K562 (cell line): Measurements from ENCODE around the gene SLC1A4. TPM values are rescaled to one million over a fixed set of nuclear protein-coding genes. Genes with fewer than 3 reads are reported as not detected.

Experiments used
- ATAC-seq: fragments of 200-7000 bp; cut with Tn5 transposase; 3 replicates; pipeline ENCODE4 v1.9.1; 2020; ENCODE audit warnings: moderate library complexity
- BruUV-seq: library from RNA; stranded (reverse); fragments of 400-500 nt; replicated peaks from 2 replicates; lab custom pipeline; 2021; lab: Mats Ljungman, UMichigan
- CTCF ChIA-PET: fragments of 300-600 bp; formaldehyde crosslinking; extraction: SDS; loops from one replicate; lab custom pipeline; 2021; ENCODE audit warnings: low intra/inter-chr PET ratio; lab: Yijun Ruan, JAX
- POLR2A ChIA-PET: fragments of 300-600, 350-650 bp; sonication (Branson Sonifier 250); formaldehyde crosslinking; extraction: SDS; loops from one replicate; lab custom pipeline; 2021; ENCODE audit warnings: antibody characterized with exemption, inconsistent platforms; lab: Yijun Ruan, JAX
- DNase-seq, 4 experiments: peaks; one replicate each; pipeline versions ENCODE4 v3.0.0 to v3.0.0-alpha.2; 2011 to 2018; ENCODE audit warnings: low spot score in 3 of 4, mixed read lengths in 3 of 4; ENCODE audit errors: extremely low read depth in 1 of 4
- FAIRE-seq: peaks from 2 replicates; lab custom pipeline; 2011; peaks lifted over from hg19 to GRCh38; lab: Jason Lieb, UNC
- H2AFZ ChIP-seq: 2 replicates; pipeline ENCODE4 v1.6.0; 2011; ENCODE audit warnings: low read depth, low read length, control low read depth, inconsistent platforms
- H3K27ac ChIP-seq: fragments of 200-600 bp; 3 replicates; pipeline ENCODE4 v1.8.0; 2011; ENCODE audit warnings: low read depth, mild to moderate bottlenecking, control low read depth, inconsistent platforms, low read length, moderate library complexity, mixed read lengths; ENCODE audit errors: extremely low read depth
- H3K27me3 ChIP-seq, 2 experiments: fragments of 300-600 bp in 1 of 2; 2 replicates in 1 of 2; 3 replicates in 1 of 2; pipeline versions ENCODE4 v1.6.0 to v1.8.0; 2011; ENCODE audit warnings: inconsistent platforms in 2 of 2, low read length in 2 of 2, mild to moderate bottlenecking in 1 of 2, mixed read lengths in 1 of 2, moderate library complexity in 1 of 2; ENCODE audit not compliant: control insufficient read depth in 2 of 2, insufficient read depth in 2 of 2
- H3K36me3 ChIP-seq: fragments of 300-600 bp; 3 replicates; pipeline ENCODE4 v1.8.0; 2011; ENCODE audit warnings: mild to moderate bottlenecking, low read length, inconsistent platforms; ENCODE audit not compliant: control insufficient read depth, insufficient read depth
- H3K4me1 ChIP-seq, 2 experiments: fragments of 200-600 bp in 1 of 2; replicated peaks in 1 of 2; 2 replicates in 1 of 2; 3 replicates in 1 of 2; pipeline versions ENCODE4 v1.5.1 to v1.8.0; 2011; ENCODE audit warnings: inconsistent platforms in 2 of 2, low read length in 2 of 2, mild to moderate bottlenecking in 1 of 2, mixed read lengths in 1 of 2, moderate library complexity in 1 of 2; ENCODE audit not compliant: control insufficient read depth in 2 of 2, insufficient read depth in 2 of 2
- H3K4me2 ChIP-seq: 2 replicates; pipeline ENCODE4 v1.6.1; 2011; ENCODE audit warnings: low read length, control low read depth, inconsistent platforms, mixed read lengths; ENCODE audit not compliant: insufficient read depth
- H3K4me3 ChIP-seq: fragments of 200-600 bp; sonication (generic), shearing (Covaris generic); 2 replicates; pipeline ENCODE4 v1.5.1; 2016; ENCODE audit warnings: control low read depth, inconsistent platforms
- H3K79me2 ChIP-seq: fragments of 200-600 bp; 3 replicates; pipeline ENCODE4 v1.8.0; 2011; ENCODE audit warnings: low read length, inconsistent platforms; ENCODE audit not compliant: control insufficient read depth, insufficient read depth
- H3K9ac ChIP-seq, 2 experiments: 2 replicates each; pipeline versions ENCODE4 v1.6.0 to v1.6.1; 2011; ENCODE audit warnings: low read depth in 2 of 2, low read length in 2 of 2, control low read depth in 1 of 2, inconsistent platforms in 1 of 2, mild to moderate bottlenecking in 1 of 2, mixed read lengths in 1 of 2; ENCODE audit not compliant: insufficient read depth in 1 of 2
- H3K9me1 ChIP-seq: one replicate; pipeline ENCODE4 v1.6.0; 2011; ENCODE audit warnings: inconsistent platforms, mild to moderate bottlenecking, low read length, moderate library complexity; ENCODE audit not compliant: control insufficient read depth, insufficient read depth
- H3K9me3 ChIP-seq: replicated peaks from 2 replicates; pipeline ENCODE4 v1.5.1; 2011; ENCODE audit warnings: low read depth, low read length, inconsistent platforms; ENCODE audit not compliant: control insufficient read depth, insufficient read depth
- H4K20me1 ChIP-seq: replicated peaks from 2 replicates; pipeline ENCODE4 v1.6.1; 2011; ENCODE audit warnings: low read length, inconsistent platforms, mixed read lengths; ENCODE audit not compliant: control insufficient read depth, insufficient read depth
- CTCF ChIP-seq, 3 experiments: IDR thresholded peaks in 2 of 3; conservative IDR thresholded peaks in 1 of 3; 2 replicates each; pipeline ENCODE4 v1.5.1; 2011 to 2012; ENCODE audit warnings: low read length in 3 of 3, mild to moderate bottlenecking in 3 of 3, control low read depth in 2 of 3, improper control_type of control experiment in 1 of 3, inconsistent platforms in 1 of 3, low read depth in 1 of 3, mixed read lengths in 1 of 3, moderate library complexity in 1 of 3; ENCODE audit not compliant: insufficient read depth in 2 of 3
- GABPB1 ChIP-seq: sonication (generic); formaldehyde crosslinking; IDR thresholded peaks from 2 replicates; pipeline ENCODE4 v1.8.0; 2022; ENCODE audit warnings: mild to moderate bottlenecking, missing genetic modification reagents
- GTF2B ChIP-seq: IDR thresholded peaks from 2 replicates; pipeline ENCODE4 v1.6.1; 2011; ENCODE audit not compliant: insufficient read length; ENCODE audit errors: extremely low read depth
- MAZ ChIP-seq, 2 experiments: fragments of 450-650 bp in 1 of 2; sonication (generic) in 1 of 2; formaldehyde crosslinking; IDR thresholded peaks in 1 of 2; conservative IDR thresholded peaks in 1 of 2; 2 replicates each; pipeline versions ENCODE4 v1.4.0 to v1.5.0; 2020; ENCODE audit warnings: mild to moderate bottlenecking in 1 of 2, missing genetic modification reagents in 1 of 2
- NFIC ChIP-seq: fragments of 450-650 bp; IDR thresholded peaks from 2 replicates; pipeline ENCODE4 v1.6.1; 2017; ENCODE audit warnings: mild to moderate bottlenecking, inconsistent platforms
- RAD21 ChIP-seq, 2 experiments: fragments of 250-450 bp in 1 of 2; fragments of 450-650 bp in 1 of 2; sonication (Bioruptor Pico) in 1 of 2; formaldehyde crosslinking in 1 of 2; IDR thresholded peaks in 1 of 2; conservative IDR thresholded peaks in 1 of 2; 2 replicates each; pipeline versions ENCODE4 v1.4.0 to v1.8.0; 2020 to 2022; ENCODE audit warnings: mild to moderate bottlenecking in 2 of 2, moderate library complexity in 1 of 2
- SETDB1 ChIP-seq: IDR thresholded peaks from one replicate; pipeline ENCODE4 v1.6.1; 2012; ENCODE audit warnings: low read length, control low read depth, inconsistent platforms
- ZBTB11 ChIP-seq, 3 experiments: fragments of 200-800 bp in 1 of 3; fragments of 250-450 bp in 1 of 3; fragments of 450-650 bp in 1 of 3; sonication (Bioruptor Pico) in 1 of 3; sonication (Bioruptor generic) in 1 of 3; formaldehyde crosslinking in 1 of 3; IDR thresholded peaks; 2 replicates each; pipeline versions ENCODE4 v1.6.1 to v1.8.0; 2016 to 2022; ENCODE audit warnings: mild to moderate bottlenecking in 2 of 3, missing genetic modification characterization in 2 of 3, missing compliant biosample characterization in 1 of 3, moderate library complexity in 1 of 3
- ZNF384 ChIP-seq: IDR thresholded peaks from 2 replicates; pipeline ENCODE4 v1.6.1; 2012; ENCODE audit warnings: low read depth, low read length, improper control_type of control experiment
- ZNF644 ChIP-seq: fragments of 200-800 bp; sonication (Bioruptor generic); IDR thresholded peaks from 2 replicates; pipeline ENCODE4 v1.6.1; 2016; ENCODE audit warnings: low read depth, missing genetic modification characterization, missing compliant biosample characterization
- ZNF699 ChIP-seq: fragments of 250-450 bp; sonication (Bioruptor Pico); IDR thresholded peaks from 2 replicates; pipeline ENCODE4 v1.8.0; 2021; ENCODE audit warnings: mild to moderate bottlenecking, moderate library complexity; ENCODE audit not compliant: insufficient replicate concordance
- WGBS: fragments of 100-300 bp; shearing (Covaris generic); methylation state at CpG from one replicate; pipeline ENCODE4 v1.1.6; 2016; ENCODE audit warnings: low coverage, mixed read lengths; ENCODE audit not compliant: insufficient coverage; ENCODE audit errors: missing lambda C conversion rate; 5-methylcytosine and 5-hydroxymethylcytosine counted together
- in situ Hi-C: fragments of 300-500 bp; cut with MboI; formaldehyde crosslinking; loops from 4 replicates; pipeline ENCODE4 v1.15.0; 2018; ENCODE audit warnings: inconsistent platforms, mixed read lengths
- intact Hi-C: fragments of 100-400 bp; cut with micrococcal nuclease; formaldehyde crosslinking; loops from 2 replicates; pipeline ENCODE4 v1.14.2; 2022
- polyA plus RNA-seq, 8 experiments: library from polyadenylated mRNA; depleted of rRNA in 4 of 8; stranded (reverse) in 5 of 8; unstranded in 3 of 8; fragments of >200 nt; fragmentation: Nextera tagmentation in 2 of 8; fragmentation: Illumina TruSeq in 1 of 8; extraction: Ambion mirVana in 2 of 8; extraction: Trizol in 1 of 8; gene quantifications; 2 replicates each; pipeline versions ENCODE4 v1.2.1 to v1.2.3, GENCODE V29; 2011 to 2014; ENCODE audit warnings: inconsistent platforms in 1 of 8, missing spikeins in 1 of 8
- total RNA-seq, 7 experiments: library from RNA; depleted of rRNA in 6 of 7; stranded (reverse); fragments of >200 nt in 6 of 7; fragmentation: Illumina TruSeq in 2 of 7; extraction: Trizol in 2 of 7; gene quantifications; 2 replicates each; pipeline versions ENCODE4 v1.2.1 to v1.2.3, GENCODE V29; 2011 to 2021; ENCODE audit warnings: low replicate concordance in 1 of 7

The SLC1A4 gene
- total and polyA plus RNA-seq, 9 of the 15 experiments (the other 6 are each of a cell fraction or from before 2014, with no cell fraction given) = 4.4 to 24.0 (median 10.9) TPM

- ChIA-PET POLR2A (interaction anchor here (0.6 to 2.9 kb wide), 3 partner anchors 10 to 120 kb away, joined by 3 to 11 read pairs (median 3); no protein-coding TSS in a partner anchor), CTCF (interaction anchor here (0.7 to 1.8 kb wide), 3 partner anchors 27 to 115 kb away, joined by 3 to 28 read pairs (median 4); no protein-coding TSS in a partner anchor)
- no peak overlapping the region for H3K27ac ChIP-seq
- H2AFZ ChIP-seq = no peak overlapping the region
- H3K9ac ChIP-seq = no peak overlapping the region
- no peak overlapping the region for H3K4me2 ChIP-seq
- H3K9me3 ChIP-seq = no peaks in the 10 kb centered on the region
- no peak overlapping the region for H3K4me3 ChIP-seq
- H4K20me1 ChIP-seq = no peaks in the 10 kb centered on the region
- H3K27me3 ChIP-seq = no peaks in the 10 kb centered on the region
- peak; percentile 41 to 59 (median 52) for DNase-seq
- no peaks in the 10 kb centered on the region for H3K79me2 ChIP-seq
- peaks cover 3% of the 10 kb centered on the region in 2 experiments; a peak in 1 of 5 replicates for H3K4me1 ChIP-seq
- in situ Hi-C loops = no loop called here
- BruUV-seq = no TSS peak
- FAIRE-seq = peak; percentile 70
- 71% methylated on average over 3 of the region's 4 CpGs for WGBS
- ATAC-seq = peak; percentile 72
- H3K9me1 ChIP-seq = no peaks in the 10 kb centered on the region
- intact Hi-C loops = loop anchor here (2.0 kb wide), 2 partner anchors 54 to 116 kb away; no protein-coding TSS in a partner anchor
- no peaks in the 10 kb centered on the region; the same call in 2 of the 3 replicates for H3K36me3 ChIP-seq
- TF ChIP-seq SETDB1 (no peak), RAD21 (CRISPR knock-in tag; conservative IDR thresholded peaks at IDR 0.05 in 1 of 2, IDR thresholded peaks at IDR 0.05 in 1 of 2) (peak; percentile 12 to 59; a peak in 3 of 4 replicates), ZNF699 (CRISPR knock-in tag) (no peak), GTF2B (no peak), GABPB1 (CRISPR knock-in tag) (no peak), ZBTB11 (CRISPR knock-in tag; IDR thresholded peaks at IDR 0.05) (no peak), CTCF (IDR thresholded peaks at IDR 0.05 in 2 of 3, conservative IDR thresholded peaks at IDR 0.05 in 1 of 3; ENCODE audit: insufficient read depth in 2 of 3, low read depth in 1 of 3, low read length in 3 of 3) (peak; percentile 34 to 62 (median 36); a peak in 4 of 6 replicates), MAZ (CRISPR knock-in tag; conservative IDR thresholded peaks at IDR 0.05 in 1 of 2, IDR thresholded peaks at IDR 0.05 in 1 of 2) (peak in 1 of 2 experiments; percentile 53; a peak in 2 of 4 replicates), NFIC (peak; percentile 61), ZNF384 (peak; percentile 41; the same call in 1 of the 2 replicates), ZNF644 (tag) (no peak)
These were observed 44.0 kb downstream of the SLC1A4 start for GRCh38 chr2:65033178-65033577.
